Measurements from ENCODE around the gene DNAJB1.
A peak's percentile ranks its signal among the peaks of the same experiment; 100 is the strongest.

Gene DNAJB1

DNA sequence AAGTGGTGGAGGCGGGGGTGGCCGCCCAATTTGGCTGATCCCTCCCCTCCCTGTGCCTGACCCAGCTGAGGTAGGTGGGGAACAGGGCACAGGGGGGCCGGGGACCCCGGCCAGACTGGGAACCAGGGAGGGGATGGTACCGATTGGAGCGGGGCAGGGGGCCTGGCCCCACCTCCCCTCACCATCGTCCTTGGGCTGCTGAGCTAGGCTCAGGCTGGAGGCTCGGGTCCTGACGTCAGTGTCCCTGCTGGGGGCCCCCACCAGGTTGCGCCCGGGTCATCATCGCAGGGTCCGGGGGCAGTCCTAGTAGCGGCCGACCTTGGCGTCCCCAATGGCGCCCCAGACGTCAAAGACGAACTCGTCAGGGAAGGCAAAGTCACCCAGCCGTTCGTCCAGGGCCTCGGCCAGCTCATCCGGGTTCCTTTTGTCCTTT is 40.1 kb downstream of the DNAJB1 start:
- Histone ChIP-seq H3K27ac (peak overlapping the region in 1 of 2 donors; percentile 45), H3K4me3 (no peak overlapping the region)
- TF ChIP-seq, protein P1, sequence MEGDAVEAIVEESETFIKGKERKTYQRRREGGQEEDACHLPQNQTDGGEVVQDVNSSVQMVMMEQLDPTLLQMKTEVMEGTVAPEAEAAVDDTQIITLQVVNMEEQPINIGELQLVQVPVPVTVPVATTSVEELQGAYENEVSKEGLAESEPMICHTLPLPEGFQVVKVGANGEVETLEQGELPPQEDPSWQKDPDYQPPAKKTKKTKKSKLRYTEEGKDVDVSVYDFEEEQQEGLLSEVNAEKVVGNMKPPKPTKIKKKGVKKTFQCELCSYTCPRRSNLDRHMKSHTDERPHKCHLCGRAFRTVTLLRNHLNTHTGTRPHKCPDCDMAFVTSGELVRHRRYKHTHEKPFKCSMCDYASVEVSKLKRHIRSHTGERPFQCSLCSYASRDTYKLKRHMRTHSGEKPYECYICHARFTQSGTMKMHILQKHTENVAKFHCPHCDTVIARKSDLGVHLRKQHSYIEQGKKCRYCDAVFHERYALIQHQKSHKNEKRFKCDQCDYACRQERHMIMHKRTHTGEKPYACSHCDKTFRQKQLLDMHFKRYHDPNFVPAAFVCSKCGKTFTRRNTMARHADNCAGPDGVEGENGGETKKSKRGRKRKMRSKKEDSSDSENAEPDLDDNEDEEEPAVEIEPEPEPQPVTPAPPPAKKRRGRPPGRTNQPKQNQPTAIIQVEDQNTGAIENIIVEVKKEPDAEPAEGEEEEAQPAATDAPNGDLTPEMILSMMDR (IDR thresholded peaks at IDR 0.05): no peak
- no peak for DNase-seq (ENCODE audit: low spot score)

DNA sequence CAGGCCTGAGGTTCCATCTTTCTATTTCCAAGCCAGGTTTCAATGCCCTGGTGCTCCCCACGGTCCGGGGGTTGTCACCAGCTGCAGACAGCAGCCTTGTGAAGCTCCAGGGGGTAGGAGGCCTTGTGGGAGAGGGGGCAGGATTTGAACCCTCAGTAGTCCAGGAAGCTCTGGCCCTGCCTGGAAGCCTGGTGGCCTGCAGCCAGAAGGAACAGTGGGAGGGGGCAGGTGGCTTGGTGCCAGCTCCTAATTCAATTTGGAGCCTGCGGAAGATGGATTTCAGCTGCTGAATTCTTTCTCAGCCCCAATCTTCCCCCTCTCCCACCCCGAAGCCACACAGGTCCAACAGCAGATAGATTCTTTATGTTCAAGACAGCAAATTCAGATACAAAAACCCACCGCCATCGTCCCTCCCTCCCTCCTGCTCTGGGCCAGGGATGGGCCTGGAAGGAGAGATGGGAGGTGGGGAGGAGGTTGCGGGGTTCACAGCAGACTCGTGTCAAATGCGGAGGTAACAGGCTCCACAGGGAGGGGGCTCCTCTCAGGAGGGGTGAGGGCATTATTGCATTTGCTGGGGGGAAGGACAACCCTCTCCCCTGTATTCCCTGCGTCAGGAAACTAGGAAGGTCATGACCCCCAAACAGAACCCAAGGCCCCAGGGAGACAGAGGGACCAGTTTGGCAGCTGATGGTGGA is 40.6 kb downstream of the DNAJB1 start:
- Histone ChIP-seq H3K4me3 (no peak overlapping the region), H3K27ac (peak overlapping the region in 1 of 2 donors; percentile 45)
- TF ChIP-seq, protein P1 (IDR thresholded peaks at IDR 0.05): no peak
- DNase-seq (ENCODE audit: low spot score): no peak

DNA sequence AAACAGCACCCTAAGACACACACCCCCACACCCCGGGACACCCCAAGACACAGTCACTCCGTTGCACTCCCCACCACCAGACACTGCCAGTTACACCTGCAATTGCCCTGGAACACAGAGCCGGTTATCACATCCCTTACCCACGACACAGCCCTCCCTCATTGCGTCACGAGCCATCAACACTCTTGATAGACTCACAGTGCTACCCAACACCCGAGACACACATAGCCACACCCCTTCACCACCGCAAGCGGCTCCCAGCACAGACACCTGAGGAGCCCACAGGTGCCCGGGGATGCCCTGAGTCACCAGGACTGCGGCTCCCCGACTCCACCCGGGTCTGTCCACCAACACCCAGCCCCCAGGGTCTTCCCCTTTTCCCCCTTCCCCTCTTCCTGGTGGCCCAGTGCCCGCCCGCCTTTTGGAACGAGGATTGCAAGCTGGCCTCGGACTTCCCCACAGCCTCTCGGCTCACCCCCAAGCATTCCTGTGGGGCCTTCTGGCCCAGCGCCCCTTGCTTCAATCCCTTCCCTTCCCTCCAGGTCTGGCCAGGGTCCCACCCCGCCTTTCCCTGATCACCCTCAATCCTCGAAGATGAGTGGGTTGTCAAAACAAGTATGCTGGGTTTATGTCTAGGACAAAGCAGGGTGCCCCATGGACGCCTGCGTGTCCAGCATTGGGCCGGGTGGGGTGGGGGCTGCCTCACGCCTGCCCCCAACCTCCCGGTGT is 41.4 kb downstream of the DNAJB1 start:
- TF ChIP-seq, protein P1 (IDR thresholded peaks at IDR 0.05): no peak
- H3K4me3 ChIP-seq: peak overlapping the region; percentile 21
- peak overlapping the region in 1 of 2 donors; percentile 22 for H3K27ac ChIP-seq
- no peak for DNase-seq (ENCODE audit: low spot score)

DNA sequence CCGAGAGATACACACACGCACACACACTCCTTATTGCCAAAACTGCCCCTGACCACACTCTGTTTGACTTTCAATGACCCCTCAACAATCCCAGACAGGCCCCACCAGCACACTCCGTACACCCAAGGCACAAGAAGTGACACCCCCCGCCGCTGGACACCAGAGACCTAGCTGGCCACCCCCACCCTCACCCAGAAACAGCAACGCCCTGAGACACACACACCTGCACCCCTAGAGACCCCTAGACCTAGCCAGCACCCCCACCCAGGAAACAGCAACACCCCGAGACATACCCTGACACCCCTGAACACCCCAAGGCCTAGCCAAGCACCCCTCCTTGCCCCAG is 41.9 kb downstream of the DNAJB1 start:
- peak overlapping the region in 1 of 2 donors; percentile 16 for H3K27ac ChIP-seq
- no peak overlapping the region for H3K4me3 ChIP-seq
- TF ChIP-seq, protein P1 (IDR thresholded peaks at IDR 0.05): no peak
- no peak for DNase-seq (ENCODE audit: low spot score)

DNA sequence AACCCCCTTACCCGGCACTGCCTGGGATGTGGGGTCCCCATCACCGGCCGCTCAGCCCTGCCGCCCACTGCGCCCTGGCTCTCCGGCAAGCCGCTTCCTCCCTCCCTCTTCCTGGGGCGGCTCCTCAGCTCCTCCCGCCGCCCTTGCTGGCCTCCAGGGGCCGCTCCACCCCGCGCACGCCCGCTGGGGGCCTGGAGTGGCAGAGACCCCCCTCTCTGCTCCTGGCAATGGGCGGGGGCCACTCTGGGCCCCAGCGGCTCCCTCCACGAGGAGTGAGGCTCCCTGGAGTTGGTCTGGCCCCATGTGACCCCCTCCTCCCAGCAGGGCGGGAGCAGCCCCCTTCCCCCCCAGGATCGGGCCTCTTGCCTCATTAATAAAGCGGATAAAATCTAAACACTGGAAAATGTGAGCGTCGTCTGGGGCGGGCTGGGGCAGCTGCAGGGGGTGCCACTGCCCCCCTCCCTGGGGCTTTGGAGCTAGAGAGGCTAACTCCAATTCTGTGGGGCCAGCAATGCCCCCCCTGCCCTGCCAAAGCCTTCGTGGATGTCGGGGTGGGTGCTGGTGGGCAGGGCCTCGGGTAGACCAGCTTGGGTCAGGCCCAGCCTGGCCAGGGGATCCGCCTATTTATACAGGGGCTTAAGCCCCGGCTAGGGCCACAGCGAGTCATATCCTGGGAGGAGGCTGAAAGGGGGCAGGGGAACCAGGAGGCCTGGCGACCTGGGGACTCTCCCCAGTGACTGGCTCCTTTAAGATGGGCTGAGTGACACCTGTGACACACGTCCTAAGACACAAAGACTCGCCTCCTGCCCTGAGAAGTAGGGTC is 42.7 kb downstream of the DNAJB1 start, which contains the start of gene PTGER1:
Gene PTGER1 (minus strand): TSS at position 104 of the 823 bp plus-strand sequence. CDS start 1,034 bp downstream, outside the sequence.
- TF ChIP-seq, protein P1 (IDR thresholded peaks at IDR 0.05): no peak
- H3K27ac ChIP-seq: peak within 1 kb of the TSS in 1 of 2 donors; percentile 22
- DNase-seq (ENCODE audit: low spot score): no peak
- peak within 1 kb of the TSS; percentile 54 for H3K4me3 ChIP-seq

DNA sequence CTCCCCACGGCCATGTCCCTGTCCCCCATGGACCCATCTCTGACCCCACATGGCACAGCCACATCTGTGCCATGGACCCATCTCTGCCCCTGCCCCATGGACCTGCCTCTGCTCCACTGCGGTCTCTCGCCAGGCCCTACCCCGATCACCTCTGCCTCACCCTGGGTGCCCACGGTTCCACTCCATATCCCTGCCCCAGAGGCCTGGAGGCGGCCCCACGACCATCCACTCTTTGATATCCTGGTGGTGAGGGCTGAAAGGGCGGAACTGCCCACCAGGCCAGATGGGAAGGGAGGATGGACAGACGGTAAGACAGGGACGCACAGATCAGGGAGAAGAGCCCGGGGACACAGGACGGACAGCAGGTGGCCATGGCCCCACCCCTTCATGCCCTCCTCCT is 43.4 kb downstream of the DNAJB1 start:
- peak overlapping the region; percentile 22 for H3K4me3 ChIP-seq

More for the DNA sequence above, 43.4 kb downstream of the DNAJB1 start:
- TF ChIP-seq, protein P1 (IDR thresholded peaks at IDR 0.05): no peak
- H3K27ac ChIP-seq: no peak overlapping the region
- no peak for DNase-seq (ENCODE audit: low spot score)
